ENCODE results near the gene PRSS21.
A peak's percentile ranks its signal among the peaks of the same experiment; 100 is the strongest.

Gene PRSS21

DNA sequence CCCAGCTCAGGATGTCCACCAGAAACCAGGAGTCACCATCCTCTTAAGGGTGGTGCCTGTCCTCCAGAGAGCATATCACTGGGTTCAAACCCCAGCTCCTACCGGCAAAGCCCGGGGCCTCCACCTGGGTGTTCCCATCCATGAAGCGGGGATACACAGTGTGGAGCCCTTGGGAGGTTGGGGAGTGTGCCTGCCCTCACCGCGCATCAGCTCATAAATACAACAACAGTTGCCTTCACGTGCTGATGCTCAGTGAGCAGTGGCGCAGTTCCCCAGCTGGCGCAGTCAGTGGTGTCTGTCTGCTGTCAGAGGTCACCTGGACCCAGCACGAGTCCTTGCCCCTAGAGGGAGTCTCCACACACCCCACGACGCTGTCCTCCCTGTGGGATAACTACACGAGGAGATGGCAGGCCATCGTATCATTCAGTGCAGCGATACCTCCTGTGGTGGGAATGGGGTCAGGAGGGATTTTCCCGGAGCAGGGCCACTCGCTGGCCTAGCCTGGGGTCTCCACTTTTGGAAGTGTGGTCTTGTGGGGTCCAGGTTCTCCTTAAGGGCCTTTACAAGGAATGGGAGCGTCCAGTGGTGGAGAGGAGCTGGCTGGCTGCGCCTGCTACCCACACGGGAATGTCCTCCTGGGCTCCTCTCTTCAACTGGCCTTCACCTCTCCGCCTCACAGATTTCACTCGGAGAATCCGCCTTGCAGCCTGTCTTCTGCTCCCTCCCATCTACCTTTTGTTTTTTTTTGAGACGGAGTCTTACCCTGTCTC, 37.7 kb upstream of the PRSS21 start:
- peak overlapping the region; percentile 97 for H3K4me2 ChIP-seq (ENCODE audit: low read length)
- H3K4me1 ChIP-seq (ENCODE audit: control insufficient read depth, low read length) = peaks cover 22% of the 10 kb centered on the region
- no peak overlapping the region for H3K4me3 ChIP-seq (ENCODE audit: low read length)
- H3K9me2 ChIP-seq (replicated peaks; ENCODE audit: control insufficient read depth, low read length) = no peaks in the 10 kb centered on the region
- H3K9me3 ChIP-seq (ENCODE audit: control insufficient read depth, insufficient read depth, low read length) = no peaks in the 10 kb centered on the region
- H3K79me2 ChIP-seq (ENCODE audit: control insufficient read depth, low read length) = peaks cover 46% of the 10 kb centered on the region
- H3K27ac ChIP-seq (ENCODE audit: low read depth, low read length) = no peak overlapping the region
- no peaks in the 10 kb centered on the region for H3K27me3 ChIP-seq (ENCODE audit: control insufficient read depth, low read length)
- no peaks in the 10 kb centered on the region for H4K20me1 ChIP-seq (ENCODE audit: control insufficient read depth, insufficient read depth, low read depth, low read length)
- TF ChIP-seq, protein P1, sequence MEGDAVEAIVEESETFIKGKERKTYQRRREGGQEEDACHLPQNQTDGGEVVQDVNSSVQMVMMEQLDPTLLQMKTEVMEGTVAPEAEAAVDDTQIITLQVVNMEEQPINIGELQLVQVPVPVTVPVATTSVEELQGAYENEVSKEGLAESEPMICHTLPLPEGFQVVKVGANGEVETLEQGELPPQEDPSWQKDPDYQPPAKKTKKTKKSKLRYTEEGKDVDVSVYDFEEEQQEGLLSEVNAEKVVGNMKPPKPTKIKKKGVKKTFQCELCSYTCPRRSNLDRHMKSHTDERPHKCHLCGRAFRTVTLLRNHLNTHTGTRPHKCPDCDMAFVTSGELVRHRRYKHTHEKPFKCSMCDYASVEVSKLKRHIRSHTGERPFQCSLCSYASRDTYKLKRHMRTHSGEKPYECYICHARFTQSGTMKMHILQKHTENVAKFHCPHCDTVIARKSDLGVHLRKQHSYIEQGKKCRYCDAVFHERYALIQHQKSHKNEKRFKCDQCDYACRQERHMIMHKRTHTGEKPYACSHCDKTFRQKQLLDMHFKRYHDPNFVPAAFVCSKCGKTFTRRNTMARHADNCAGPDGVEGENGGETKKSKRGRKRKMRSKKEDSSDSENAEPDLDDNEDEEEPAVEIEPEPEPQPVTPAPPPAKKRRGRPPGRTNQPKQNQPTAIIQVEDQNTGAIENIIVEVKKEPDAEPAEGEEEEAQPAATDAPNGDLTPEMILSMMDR (IDR thresholded peaks at IDR 0.05; ENCODE audit: low read depth, low read length, poor library complexity, severe bottlenecking) = no peak
- TF ChIP-seq EZH2phosphoT487 (IDR thresholded peaks at IDR 0.05; ENCODE audit: borderline replicate concordance, low read length) = no peak
- H3K36me3 ChIP-seq (ENCODE audit: control insufficient read depth, low read length) = peaks cover 38% of the 10 kb centered on the region
- peaks cover 11% of the 10 kb centered on the region for H3F3A ChIP-seq (ENCODE audit: control insufficient read depth, insufficient read depth)

DNA sequence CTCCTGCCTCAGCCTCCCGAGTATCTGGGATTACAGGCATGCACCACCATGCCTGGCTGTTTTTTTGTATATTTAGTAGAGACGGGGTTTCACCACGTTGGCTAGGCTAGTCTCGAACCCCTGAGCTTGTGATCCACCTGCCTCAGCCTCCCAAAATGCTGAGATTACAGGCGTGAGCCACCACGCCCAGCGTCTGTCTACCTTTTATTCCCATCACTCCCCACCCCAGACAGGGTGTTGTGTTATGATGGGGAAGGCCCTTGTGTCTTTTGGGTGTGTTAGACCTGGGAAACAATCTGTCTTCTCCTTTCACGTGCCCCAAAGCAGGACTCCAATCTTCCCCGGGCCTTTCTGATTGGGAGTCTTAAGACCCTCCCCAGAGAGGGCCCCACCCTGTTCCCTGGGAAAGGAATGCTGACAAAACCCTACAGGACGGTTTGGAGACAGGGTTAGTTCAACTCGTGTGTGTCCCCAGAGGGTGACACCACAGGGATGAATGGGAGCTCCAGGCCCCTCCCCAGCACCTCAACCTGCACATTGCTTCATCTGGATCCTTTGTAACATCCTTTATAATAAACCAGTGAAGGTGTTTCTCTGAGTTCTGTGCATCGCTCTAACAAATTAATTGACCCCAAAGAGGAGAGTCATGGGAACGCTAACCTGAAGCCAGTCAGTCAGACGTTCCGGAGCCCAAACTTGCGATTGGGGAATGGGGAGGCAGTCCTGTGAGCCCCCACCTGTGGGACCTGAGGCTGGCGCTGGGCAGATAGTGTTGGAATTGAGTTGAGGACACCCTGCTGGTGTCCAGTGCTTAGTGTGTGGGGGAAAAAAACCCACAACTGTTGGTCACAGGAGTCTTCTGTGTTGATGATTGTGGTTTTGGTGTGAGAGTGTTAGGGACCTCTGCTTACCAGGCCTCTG, 36.8 kb upstream of the PRSS21 start:
- H3K9me3 ChIP-seq (ENCODE audit: control insufficient read depth, insufficient read depth, low read length) = no peaks in the 10 kb centered on the region
- H3K36me3 ChIP-seq (ENCODE audit: control insufficient read depth, low read length) = peaks cover 28% of the 10 kb centered on the region
- no peaks in the 10 kb centered on the region for H3K9me2 ChIP-seq (replicated peaks; ENCODE audit: control insufficient read depth, low read length)
- H3K4me2 ChIP-seq (ENCODE audit: low read length) = no peak overlapping the region
- no peaks in the 10 kb centered on the region for H4K20me1 ChIP-seq (ENCODE audit: control insufficient read depth, insufficient read depth, low read depth, low read length)
- peaks cover 5% of the 10 kb centered on the region; the same call in 1 of the 2 replicates for H3K27me3 ChIP-seq (ENCODE audit: control insufficient read depth, low read length)
- no peak overlapping the region for H3K4me3 ChIP-seq (ENCODE audit: low read length)
- peaks cover 4% of the 10 kb centered on the region; the same call in 1 of the 2 replicates for H3F3A ChIP-seq (ENCODE audit: control insufficient read depth, insufficient read depth)
- H3K4me1 ChIP-seq (ENCODE audit: control insufficient read depth, low read length) = peaks cover 25% of the 10 kb centered on the region
- peaks cover 39% of the 10 kb centered on the region for H3K79me2 ChIP-seq (ENCODE audit: control insufficient read depth, low read length)
- TF ChIP-seq, protein P1 (IDR thresholded peaks at IDR 0.05; ENCODE audit: low read depth, low read length, poor library complexity, severe bottlenecking) = no peak
- TF ChIP-seq EZH2phosphoT487 (IDR thresholded peaks at IDR 0.05; ENCODE audit: borderline replicate concordance, low read length) = no peak
- H3K27ac ChIP-seq (ENCODE audit: low read depth, low read length) = no peak overlapping the region

DNA sequence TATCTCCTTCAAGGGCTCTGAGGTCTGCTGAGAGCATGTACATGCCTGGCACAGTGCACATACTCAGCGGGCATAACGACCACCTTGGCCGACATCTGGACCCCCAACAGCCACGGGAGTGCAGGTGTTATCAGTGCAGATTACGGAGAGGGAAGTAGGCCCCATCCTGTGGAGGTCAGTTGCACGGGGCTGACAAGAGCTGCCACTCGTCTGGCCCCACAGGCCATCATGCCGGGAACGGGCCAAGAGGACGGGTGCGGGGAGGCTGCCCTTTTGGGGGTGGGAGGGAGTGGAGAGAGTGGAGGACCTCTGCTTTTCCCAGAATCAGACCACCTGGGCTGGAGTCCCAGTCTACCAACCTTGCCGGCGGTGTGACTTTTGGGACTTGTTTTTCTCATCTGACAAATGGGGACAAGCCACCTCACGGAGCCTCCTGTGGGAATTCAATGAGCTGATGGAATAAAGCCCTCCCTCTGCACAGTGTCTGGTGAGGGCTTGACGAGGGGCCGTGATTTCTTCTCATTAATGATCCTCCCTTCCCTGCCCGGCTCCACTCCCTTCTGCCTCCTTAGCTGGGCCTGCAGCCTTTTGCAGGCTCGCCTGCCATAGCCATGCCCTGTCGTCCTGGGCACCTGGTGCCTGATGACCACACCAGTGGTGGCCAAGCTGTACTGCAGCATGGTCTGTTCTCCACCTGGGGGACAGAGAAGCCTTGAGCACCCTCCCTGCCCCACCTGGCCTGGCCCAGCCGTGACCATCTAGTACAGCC, 34.3 kb upstream of the PRSS21 start:
- Histone ChIP-seq H3K4me1 (ENCODE audit: control insufficient read depth, low read length) (peaks cover 18% of the 10 kb centered on the region), H3F3A (ENCODE audit: control insufficient read depth, insufficient read depth) (peaks cover 4% of the 10 kb centered on the region; the same call in 1 of the 2 replicates), H3K36me3 (ENCODE audit: control insufficient read depth, low read length) (peaks cover 14% of the 10 kb centered on the region), H3K27ac (ENCODE audit: low read depth, low read length) (no peak overlapping the region), H4K20me1 (ENCODE audit: control insufficient read depth, insufficient read depth, low read depth, low read length) (no peaks in the 10 kb centered on the region), H3K4me2 (ENCODE audit: low read length) (no peak overlapping the region), H3K9me2 (replicated peaks; ENCODE audit: control insufficient read depth, low read length) (no peaks in the 10 kb centered on the region), H3K79me2 (ENCODE audit: control insufficient read depth, low read length) (peaks cover 16% of the 10 kb centered on the region), H3K27me3 (ENCODE audit: control insufficient read depth, low read length) (peaks cover 19% of the 10 kb centered on the region), H3K9me3 (ENCODE audit: control insufficient read depth, insufficient read depth, low read length) (no peaks in the 10 kb centered on the region), H3K4me3 (ENCODE audit: low read length) (no peak overlapping the region)
- TF ChIP-seq, protein P1 (IDR thresholded peaks at IDR 0.05; ENCODE audit: low read depth, low read length, poor library complexity, severe bottlenecking) = no peak
- no peak for TF ChIP-seq EZH2phosphoT487 (IDR thresholded peaks at IDR 0.05; ENCODE audit: borderline replicate concordance, low read length)

Measured in DOHH2 (cell line).